ENCODE data around the gene ITGA11. TPM values are rescaled to one million over a fixed set of nuclear protein-coding genes. Genes with fewer than 3 reads are reported as not detected.
A peak's percentile ranks its signal among the peaks of the same experiment; 100 is the strongest.

The ITGA11 gene
- total RNA-seq, 1 donor from 2014 or later, result 2.6 TPM

- DNase-seq (ENCODE audit: low spot score), result peak; percentile 24
These were observed 160.0 kb downstream of the ITGA11 start for GRCh38 chr15:68271854-68272471.

GRCh38 chr15:68268405-68268804, 163.6 kb downstream of the ITGA11 start:
- DNase-seq (ENCODE audit: low spot score), result no peak

- DNase-seq (ENCODE audit: low spot score), result no peak
These were observed 166.3 kb downstream of the ITGA11 start for GRCh38 chr15:68265674-68266073.

GRCh38 chr15:68265081-68265480, 166.9 kb downstream of the ITGA11 start:
- DNase-seq (ENCODE audit: low spot score), result no peak

- DNase-seq (ENCODE audit: low spot score), result no peak
These were observed 167.7 kb downstream of the ITGA11 start for GRCh38 chr15:68264282-68264681.

- no peak for DNase-seq (ENCODE audit: low spot score)
These were observed 169.2 kb downstream of the ITGA11 start for GRCh38 chr15:68262514-68263356.

GRCh38 chr15:68261980-68262379, 170.0 kb downstream of the ITGA11 start:
- no peak for DNase-seq (ENCODE audit: low spot score)

- no peak for DNase-seq (ENCODE audit: low spot score)
These were observed 170.7 kb downstream of the ITGA11 start for GRCh38 chr15:68261241-68261640.

- DNase-seq (ENCODE audit: low spot score), result no peak
These were observed 172.1 kb downstream of the ITGA11 start for GRCh38 chr15:68259883-68260282.

- no peak for DNase-seq (ENCODE audit: low spot score)
These were observed 173.3 kb downstream of the ITGA11 start for GRCh38 chr15:68258692-68259091.

GRCh38 chr15:68256675-68257450, 175.1 kb downstream of the ITGA11 start:
- peak; percentile 92 for DNase-seq (ENCODE audit: low spot score)

GRCh38 chr15:68252925-68253534, 178.9 kb downstream of the ITGA11 start:
- DNase-seq (ENCODE audit: low spot score), result peak; percentile 51

GRCh38 chr15:68249058-68249713, 182.8 kb downstream of the ITGA11 start:
- DNase-seq (ENCODE audit: low spot score), result no peak

Other genes starting within 250 kb of the ITGA11 start
- gene CALML4, start 226.8 kb downstream of the ITGA11 start, total RNA-seq, result 49.2 TPM
- 25.7 TPM for gene CLN6, start 202.4 kb downstream of the ITGA11 start, total RNA-seq
- 51.7 TPM for gene FEM1B, start 154.4 kb downstream of the ITGA11 start, total RNA-seq
- gene CORO2B, start 146.8 kb upstream of the ITGA11 start, total RNA-seq, result 2.9 TPM